SK-N-MC (cell line): Measurements from ENCODE around the gene PLEKHM2.

Experiments
- EZH2 ChIP-seq: fragments of 200-600 bp; sonication (generic); IDR thresholded peaks from one replicate; pipeline ENCODE4 v1.6.1; 2017; ENCODE audit warnings: antibody characterized with exemption
- POLR2AphosphoS5 ChIP-seq: IDR thresholded peaks from 2 replicates; pipeline ENCODE4 v1.6.1; 2012; ENCODE audit warnings: mild to moderate bottlenecking, low read depth, low read length, borderline replicate concordance

DNA sequence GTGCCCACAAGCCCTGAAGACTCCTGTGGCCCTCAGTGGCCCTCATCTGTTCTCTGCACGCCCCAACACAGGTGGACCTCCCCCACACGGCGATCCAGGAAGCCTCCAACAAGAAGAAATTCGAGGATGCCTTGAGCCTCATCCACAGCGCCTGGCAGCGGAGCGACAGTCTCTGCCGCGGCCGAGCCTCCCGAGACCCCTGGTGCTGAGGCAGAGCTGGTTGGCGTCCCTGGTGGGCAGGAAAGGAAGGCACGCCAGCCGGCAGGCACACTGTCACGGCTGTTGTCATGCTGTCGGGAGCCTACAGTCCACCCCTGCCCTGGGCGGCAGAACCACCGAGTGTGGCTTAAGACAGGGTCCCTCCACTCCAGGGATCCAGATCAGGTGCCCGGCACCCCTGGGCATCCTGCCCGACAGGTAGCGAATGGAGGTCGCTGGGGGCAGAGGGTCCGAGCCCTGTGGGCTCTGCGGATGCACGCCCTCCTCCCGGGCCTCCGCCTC, 49.7 kb downstream of the PLEKHM2 start:
- no peak for TF ChIP-seq POLR2AphosphoS5
- TF ChIP-seq EZH2 = no peak
